ENCODE measurements around the gene SLX9.
"Not testable (repeated sequence)": the region's sequence is repeated elsewhere in the genome, so short reads cannot be mapped to it uniquely, and the experiment has no call there.

SLX9 gene

GRCh38 chr21:44927259-44927586 is 12.6 kb upstream of the SLX9 start:
- no peak for DNase-seq
- H3K4me3 Mint-ChIP-seq = peak overlapping the region; percentile 62
- H3K27me3 Mint-ChIP-seq (ENCODE audit: low read depth, poor library complexity) = peaks cover 99% of the 10 kb centered on the region
- H3K36me3 Mint-ChIP-seq (ENCODE audit: low read depth) = no peaks in the 10 kb centered on the region
- TF ChIP-seq, protein P1, sequence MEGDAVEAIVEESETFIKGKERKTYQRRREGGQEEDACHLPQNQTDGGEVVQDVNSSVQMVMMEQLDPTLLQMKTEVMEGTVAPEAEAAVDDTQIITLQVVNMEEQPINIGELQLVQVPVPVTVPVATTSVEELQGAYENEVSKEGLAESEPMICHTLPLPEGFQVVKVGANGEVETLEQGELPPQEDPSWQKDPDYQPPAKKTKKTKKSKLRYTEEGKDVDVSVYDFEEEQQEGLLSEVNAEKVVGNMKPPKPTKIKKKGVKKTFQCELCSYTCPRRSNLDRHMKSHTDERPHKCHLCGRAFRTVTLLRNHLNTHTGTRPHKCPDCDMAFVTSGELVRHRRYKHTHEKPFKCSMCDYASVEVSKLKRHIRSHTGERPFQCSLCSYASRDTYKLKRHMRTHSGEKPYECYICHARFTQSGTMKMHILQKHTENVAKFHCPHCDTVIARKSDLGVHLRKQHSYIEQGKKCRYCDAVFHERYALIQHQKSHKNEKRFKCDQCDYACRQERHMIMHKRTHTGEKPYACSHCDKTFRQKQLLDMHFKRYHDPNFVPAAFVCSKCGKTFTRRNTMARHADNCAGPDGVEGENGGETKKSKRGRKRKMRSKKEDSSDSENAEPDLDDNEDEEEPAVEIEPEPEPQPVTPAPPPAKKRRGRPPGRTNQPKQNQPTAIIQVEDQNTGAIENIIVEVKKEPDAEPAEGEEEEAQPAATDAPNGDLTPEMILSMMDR (IDR thresholded peaks at IDR 0.05) = no peak
- H3K4me1 Mint-ChIP-seq = peaks cover 50% of the 10 kb centered on the region
- H3K9me3 Mint-ChIP-seq = peaks cover 25% of the 10 kb centered on the region
- no peak overlapping the region for H3K27ac Mint-ChIP-seq

- Mint-ChIP-seq H3K4me3 (peak overlapping the region; percentile 50), H3K4me1 (peaks cover 50% of the 10 kb centered on the region), H3K27me3 (ENCODE audit: low read depth, poor library complexity) (peaks cover 96% of the 10 kb centered on the region), H3K9me3 (peaks cover 24% of the 10 kb centered on the region), H3K36me3 (ENCODE audit: low read depth) (no peaks in the 10 kb centered on the region), H3K27ac (no peak overlapping the region)
- DNase-seq = no peak
- TF ChIP-seq, protein P1 (IDR thresholded peaks at IDR 0.05) = no peak
These were observed 12.0 kb upstream of the SLX9 start for GRCh38 chr21:44927587-44928461.

DNA sequence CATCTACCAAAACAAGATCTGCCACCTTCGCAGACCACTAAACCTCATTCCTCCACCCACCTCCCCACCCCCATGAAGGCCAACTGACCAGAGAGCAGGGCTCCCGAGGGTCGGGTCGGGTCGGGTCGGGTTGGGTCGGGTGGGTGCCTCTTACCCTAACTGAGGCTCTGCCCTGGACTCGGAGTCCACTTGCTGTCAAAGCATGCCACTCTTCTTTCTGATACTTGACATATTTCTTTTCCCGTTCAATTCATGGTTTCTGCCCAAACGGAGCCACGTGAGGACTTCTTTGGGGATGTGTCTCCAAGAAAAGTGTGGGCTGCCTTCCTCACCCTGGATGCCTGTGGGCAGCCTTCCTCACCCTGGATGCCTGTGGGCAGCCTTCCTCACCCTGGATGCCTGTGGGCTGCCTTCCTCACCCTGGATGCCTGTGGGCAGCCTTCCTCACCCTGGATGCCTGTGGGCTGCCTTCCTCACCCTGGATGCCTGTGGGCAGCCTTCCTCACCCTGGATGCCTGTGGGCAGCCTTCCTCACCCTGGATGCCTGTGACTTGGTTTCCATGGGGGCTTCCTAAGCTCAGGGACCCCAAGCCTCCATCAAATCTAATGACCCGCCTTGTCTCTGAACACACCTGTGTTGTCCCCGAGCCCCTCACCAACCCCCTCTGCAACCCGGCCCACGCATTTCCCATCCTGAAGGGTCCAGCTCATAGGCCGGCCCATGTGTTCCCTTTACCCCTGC is 11.2 kb upstream of the SLX9 start:
- Mint-ChIP-seq H3K4me3 (peak overlapping the region; percentile 8), H3K27me3 (ENCODE audit: low read depth, poor library complexity) (peaks cover 96% of the 10 kb centered on the region), H3K9me3 (peaks cover 16% of the 10 kb centered on the region), H3K4me1 (peaks cover 50% of the 10 kb centered on the region)
- not testable (repeated sequence) for DNase-seq; H3K27ac Mint-ChIP-seq; H3K36me3 Mint-ChIP-seq (ENCODE audit: low read depth)

- H3K27ac Mint-ChIP-seq = no peak overlapping the region
These were observed 10.5 kb upstream of the SLX9 start for GRCh38 chr21:44929242-44929798.

DNA sequence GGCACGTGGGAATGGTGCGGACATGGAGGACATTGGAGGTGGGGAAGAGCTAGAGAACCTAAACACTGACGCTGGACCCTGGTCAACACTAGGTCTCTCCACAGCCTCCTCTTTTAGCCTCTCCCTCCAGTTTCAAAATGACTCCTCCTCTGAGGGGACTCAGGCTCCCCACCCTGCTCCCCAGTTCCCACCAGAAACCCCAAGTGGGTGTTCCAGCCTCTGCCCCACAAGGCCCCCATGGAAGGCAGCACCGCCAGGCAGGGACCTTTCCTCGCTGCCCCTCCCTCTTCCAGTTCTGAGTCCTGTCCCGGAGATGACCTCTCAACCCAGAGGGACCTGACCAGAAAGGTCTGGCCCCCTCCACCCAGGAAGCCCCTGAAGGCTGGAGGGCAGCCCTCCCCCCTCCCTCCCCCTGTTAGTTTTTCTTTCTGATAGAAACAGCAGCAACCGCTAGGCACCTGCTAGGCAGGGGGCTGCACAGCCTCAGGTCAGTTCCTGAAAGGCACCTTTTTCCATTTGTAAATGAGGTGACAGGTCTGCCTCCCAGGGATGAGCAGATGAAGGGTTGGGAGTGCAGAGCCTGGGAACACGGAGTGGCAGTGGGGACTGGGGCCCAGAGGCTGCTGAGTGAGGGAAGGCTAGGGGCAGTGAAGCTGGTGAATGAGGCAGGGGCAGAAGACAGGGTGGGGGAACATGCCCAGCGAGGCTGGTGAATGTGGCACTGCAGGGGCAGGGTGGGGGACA is 9.9 kb upstream of the SLX9 start:
- H3K27ac Mint-ChIP-seq = no peak overlapping the region
- H3K4me3 Mint-ChIP-seq = peak overlapping the region; percentile 32
- TF ChIP-seq, protein P1 (IDR thresholded peaks at IDR 0.05) = no peak
- H3K27me3 Mint-ChIP-seq (ENCODE audit: low read depth, poor library complexity) = peaks cover 96% of the 10 kb centered on the region
- H3K4me1 Mint-ChIP-seq = peaks cover 46% of the 10 kb centered on the region
- H3K9me3 Mint-ChIP-seq = peaks cover 4% of the 10 kb centered on the region
- no peaks in the 10 kb centered on the region for H3K36me3 Mint-ChIP-seq (ENCODE audit: low read depth)
- no peak for DNase-seq

More at GRCh38 chr21:44929242-44929798, 10.5 kb upstream of the SLX9 start:
- H3K9me3 Mint-ChIP-seq = peaks cover 9% of the 10 kb centered on the region
- TF ChIP-seq, protein P1 (IDR thresholded peaks at IDR 0.05) = no peak
- H3K27me3 Mint-ChIP-seq (ENCODE audit: low read depth, poor library complexity) = peaks cover 96% of the 10 kb centered on the region
- peak overlapping the region; percentile 32 for H3K4me3 Mint-ChIP-seq
- peaks cover 50% of the 10 kb centered on the region for H3K4me1 Mint-ChIP-seq
- no peak for DNase-seq
- no peaks in the 10 kb centered on the region for H3K36me3 Mint-ChIP-seq (ENCODE audit: low read depth)

Data from nephron progenitor cell (in vitro differentiated cells).